DOHH2 (cell line): ENCODE measurements around the gene EPHB3.

Source experiments
- H3F3A ChIP-seq: fragments of 200-600 bp; sonication (generic), shearing (Covaris generic); 2 replicates; pipeline ENCODE4 v1.6.0; 2016; ENCODE audit warnings: antibody characterized with exemption, mild to moderate bottlenecking; ENCODE audit not compliant: control insufficient read depth, insufficient read depth
- H3K27ac ChIP-seq: fragments of 200-600 bp; sonication (generic); 2 replicates; pipeline ENCODE4 v1.5.1; 2014; ENCODE audit warnings: low read depth, mild to moderate bottlenecking, low read length, moderate library complexity
- H3K27me3 ChIP-seq: fragments of 200-600 bp; sonication (generic); 2 replicates; pipeline ENCODE4 v1.6.1; 2014; ENCODE audit warnings: mild to moderate bottlenecking, low read length, mixed read lengths; ENCODE audit not compliant: control insufficient read depth
- H3K36me3 ChIP-seq: fragments of 200-600 bp; sonication (generic); 2 replicates; pipeline ENCODE4 v1.6.1; 2014; ENCODE audit warnings: mild to moderate bottlenecking, low read length, moderate library complexity, mixed read lengths; ENCODE audit not compliant: control insufficient read depth
- H3K4me1 ChIP-seq: fragments of 200-600 bp; sonication (generic); 2 replicates; pipeline ENCODE4 v1.6.1; 2014; ENCODE audit warnings: mild to moderate bottlenecking, low read length, mixed read lengths; ENCODE audit not compliant: control insufficient read depth
- H3K4me2 ChIP-seq: fragments of 200-600 bp; sonication (generic); 2 replicates; pipeline ENCODE4 v1.6.0; 2014; ENCODE audit warnings: mild to moderate bottlenecking, low read length, moderate library complexity
- H3K4me3 ChIP-seq: fragments of 200-600 bp; sonication (generic); 2 replicates; pipeline ENCODE4 v1.5.1; 2014; ENCODE audit warnings: mild to moderate bottlenecking, low read length, mixed read lengths
- H3K79me2 ChIP-seq: fragments of 200-600 bp; sonication (generic); 2 replicates; pipeline ENCODE4 v1.6.1; 2014; ENCODE audit warnings: mild to moderate bottlenecking, low read length, mixed read lengths; ENCODE audit not compliant: control insufficient read depth
- H3K9me2 ChIP-seq: fragments of 200-600 bp; sonication (generic); replicated peaks from 2 replicates; pipeline ENCODE4 v1.6.1; 2014; ENCODE audit warnings: mild to moderate bottlenecking, low read length, mixed read lengths; ENCODE audit not compliant: control insufficient read depth
- H3K9me3 ChIP-seq: fragments of 200-600 bp; sonication (generic); 2 replicates; pipeline ENCODE4 v1.6.1; 2014; ENCODE audit warnings: antibody characterized with exemption, low read length, mixed read lengths; ENCODE audit not compliant: control insufficient read depth, insufficient read depth
- H4K20me1 ChIP-seq: fragments of 200-600 bp; sonication (generic); 2 replicates; pipeline ENCODE4 v1.6.0; 2014; ENCODE audit warnings: low read depth, mild to moderate bottlenecking, antibody characterized with exemption, low read length, moderate library complexity; ENCODE audit not compliant: control insufficient read depth, insufficient read depth
- CTCF ChIP-seq: fragments of 200-600 bp; sonication (generic); IDR thresholded peaks from one replicate; pipeline ENCODE4 v1.5.1; 2014; ENCODE audit warnings: antibody characterized with exemption, mild to moderate bottlenecking, low read depth, low read length; ENCODE audit not compliant: poor library complexity, severe bottlenecking
- EZH2phosphoT487 ChIP-seq: fragments of 200-600 bp; sonication (generic); IDR thresholded peaks from 2 replicates; pipeline ENCODE4 v1.6.1; 2017; ENCODE audit warnings: borderline replicate concordance, mild to moderate bottlenecking, antibody characterized with exemption, low read length, moderate library complexity, mixed read lengths

EPHB3 gene

GRCh38 chr3:184566441-184567414 lies 5.1 kb downstream of the EPHB3 start:
- Histone ChIP-seq H3K36me3 (no peaks in the 10 kb centered on the region), H3K4me2 (no peak overlapping the region), H3K4me3 (no peak overlapping the region), H3K79me2 (no peaks in the 10 kb centered on the region), H3K9me2 (no peaks in the 10 kb centered on the region), H3K27ac (no peak overlapping the region), H3F3A (no peaks in the 10 kb centered on the region), H3K27me3 (peaks cover 15% of the 10 kb centered on the region), H3K4me1 (peaks cover under 1% of the 10 kb centered on the region; the same call in 1 of the 2 replicates), H3K9me3 (no peaks in the 10 kb centered on the region), H4K20me1 (no peaks in the 10 kb centered on the region)
- TF ChIP-seq CTCF (no peak), EZH2phosphoT487 (no peak)

- Histone ChIP-seq H3K79me2 (no peaks in the 10 kb centered on the region), H3K9me3 (no peaks in the 10 kb centered on the region), H3K4me1 (no peaks in the 10 kb centered on the region), H3K9me2 (no peaks in the 10 kb centered on the region), H3K4me3 (no peak overlapping the region), H4K20me1 (no peaks in the 10 kb centered on the region), H3K4me2 (no peak overlapping the region), H3K27ac (no peak overlapping the region), H3K27me3 (peaks cover 15% of the 10 kb centered on the region), H3K36me3 (no peaks in the 10 kb centered on the region), H3F3A (no peaks in the 10 kb centered on the region)
- TF ChIP-seq EZH2phosphoT487 (no peak), CTCF (no peak)
These were observed 6.5 kb downstream of the EPHB3 start for GRCh38 chr3:184567946-184568559.

GRCh38 chr3:184568560-184568923 lies 7.0 kb downstream of the EPHB3 start:
- Histone ChIP-seq H3K36me3 (no peaks in the 10 kb centered on the region), H3F3A (no peaks in the 10 kb centered on the region), H3K4me3 (no peak overlapping the region), H3K27ac (no peak overlapping the region), H3K4me1 (no peaks in the 10 kb centered on the region), H3K9me3 (no peaks in the 10 kb centered on the region), H3K27me3 (peaks cover 13% of the 10 kb centered on the region), H3K9me2 (no peaks in the 10 kb centered on the region), H3K79me2 (no peaks in the 10 kb centered on the region), H3K4me2 (no peak overlapping the region), H4K20me1 (no peaks in the 10 kb centered on the region)
- TF ChIP-seq CTCF, result no peak
- TF ChIP-seq EZH2phosphoT487, result no peak
